Measurements from ENCODE around the gene ZNF423.

- TF ChIP-seq POLR2AphosphoS5 (IDR thresholded peaks at IDR 0.05; ENCODE audit: low read depth, low read length) (no peak), REST (IDR thresholded peaks at IDR 0.05; ENCODE audit: insufficient read depth in 1 of 2, low read depth in 2 of 2, low read length in 2 of 2) (no peak), SIN3A (IDR thresholded peaks at IDR 0.05; ENCODE audit: borderline replicate concordance, insufficient read depth, low read length) (no peak)
Measured at GRCh38 chr16:49601576-49601975, 254.3 kb downstream of the ZNF423 start.

Measured in PFSK-1 (cell line).